HepG2 (cell line): ENCODE results near the gene OTOP2. TPM values are rescaled to one million over a fixed set of nuclear protein-coding genes. Genes with fewer than 3 reads are reported as not detected.

Source experiments
- ASH2L ChIP-seq: fragments of 300-600, 200-600 bp; sonication (generic); IDR thresholded peaks from 2 replicates; pipeline ENCODE4 v1.7.0; 2017; ENCODE audit warnings: low read depth, mild to moderate bottlenecking, moderate library complexity, mixed read lengths, low read length; ENCODE audit not compliant: insufficient read length
- ATF3 ChIP-seq: sonication (generic); formaldehyde crosslinking; IDR thresholded peaks from 2 replicates; pipeline ENCODE4 v1.4.0; 2020; ENCODE audit warnings: missing genetic modification reagents
- IRX3 ChIP-seq: sonication (generic); formaldehyde crosslinking; IDR thresholded peaks from 2 replicates; pipeline ENCODE4 v1.8.1; 2023; ENCODE audit warnings: mild to moderate bottlenecking, low read depth, missing genetic modification reagents, borderline replicate concordance
- KAT8 ChIP-seq: IDR thresholded peaks from 2 replicates; pipeline ENCODE4 v1.6.1; 2016; ENCODE audit warnings: missing genetic modification reagents, missing compliant biosample characterization
- KDM4B ChIP-seq: sonication (generic); formaldehyde crosslinking; IDR thresholded peaks from 2 replicates; pipeline ENCODE4 v1.4.0; 2020; ENCODE audit warnings: missing genetic modification reagents
- MIXL1 ChIP-seq: IDR thresholded peaks from 2 replicates; pipeline ENCODE4 v1.6.1; 2016
- NFE2L2 ChIP-seq: fragments of 150-350 bp; IDR thresholded peaks from 2 replicates; pipeline ENCODE4 v1.6.1; 2014; ENCODE audit warnings: low read length
- POGZ ChIP-seq: sonication (generic); formaldehyde crosslinking; IDR thresholded peaks from 2 replicates; pipeline ENCODE4 v1.4.0; 2020; ENCODE audit warnings: mild to moderate bottlenecking, missing genetic modification reagents
- RXRA ChIP-seq: sonication (generic); formaldehyde crosslinking; IDR thresholded peaks from 2 replicates; pipeline ENCODE4 v1.5.1; 2020; ENCODE audit warnings: missing genetic modification reagents
- SIN3A ChIP-seq: IDR thresholded peaks from 2 replicates; pipeline ENCODE4 v1.6.1; 2011; ENCODE audit warnings: low read depth, mild to moderate bottlenecking, control low read depth, low read length, borderline replicate concordance
- SYNCRIP ChIP-seq: fragments of 200-400 bp; formaldehyde crosslinking; IDR thresholded peaks from 2 replicates; pipeline ENCODE4 v1.6.1; 2018; ENCODE audit warnings: mild to moderate bottlenecking, low read depth, low read length; ENCODE audit not compliant: insufficient read depth
- TP53 ChIP-seq: sonication (generic); formaldehyde crosslinking; conservative IDR thresholded peaks from 2 replicates; pipeline ENCODE4 v1.4.0; 2020; ENCODE audit warnings: missing genetic modification reagents
- USF2 ChIP-seq, 2 experiments: sonication (generic) in 1 of 2; formaldehyde crosslinking in 1 of 2; IDR thresholded peaks; 2 replicates each; pipeline versions ENCODE4 v1.5.1 to v1.6.1; 2011 to 2020; ENCODE audit warnings: borderline replicate concordance in 1 of 2, low read depth in 1 of 2, low read length in 1 of 2, mild to moderate bottlenecking in 1 of 2, missing genetic modification reagents in 1 of 2, moderate library complexity in 1 of 2
- YEATS4 ChIP-seq: sonication (generic); formaldehyde crosslinking; IDR thresholded peaks from 2 replicates; pipeline ENCODE4 v1.4.0; 2020; ENCODE audit warnings: missing genetic modification reagents, borderline replicate concordance
- ZBTB37 ChIP-seq: sonication (generic); formaldehyde crosslinking; IDR thresholded peaks from 2 replicates; pipeline ENCODE4 v1.4.0; 2020; ENCODE audit warnings: mild to moderate bottlenecking, missing genetic modification reagents
- ZKSCAN1 ChIP-seq: fragments of 150-350 bp; IDR thresholded peaks from 2 replicates; pipeline ENCODE4 v1.6.1; 2014; ENCODE audit warnings: low read length
- ZNF275 ChIP-seq: sonication (generic); formaldehyde crosslinking; IDR thresholded peaks from 2 replicates; pipeline ENCODE4 v1.8.0; 2022; ENCODE audit warnings: missing genetic modification reagents, mild to moderate bottlenecking, inconsistent platforms, borderline replicate concordance
- ZNF337 ChIP-seq: sonication (generic); formaldehyde crosslinking; IDR thresholded peaks from 2 replicates; pipeline ENCODE4 v1.5.1; 2020; ENCODE audit warnings: missing genetic modification reagents, low read depth, mild to moderate bottlenecking, borderline replicate concordance
- ZNF879 ChIP-seq: sonication (generic); formaldehyde crosslinking; IDR thresholded peaks from 2 replicates; pipeline ENCODE4 v1.8.1; 2023; ENCODE audit warnings: missing genetic modification reagents
- polyA plus RNA-seq, 8 experiments: library from polyadenylated mRNA; depleted of rRNA in 3 of 8; stranded (reverse) in 7 of 8; unstranded in 1 of 8; fragments of >200 nt; fragmentation: Illumina TruSeq in 4 of 8; extraction: Trizol in 4 of 8; gene quantifications; 2 replicates each; pipeline versions ENCODE4 v1.2.1 to v1.2.3, GENCODE V29; 2011 to 2016; ENCODE audit warnings: low read depth in 4 of 8, missing spikeins in 1 of 8, mixed read lengths in 1 of 8; ENCODE audit not compliant: insufficient read depth in 1 of 8
- total RNA-seq, 5 experiments: library from RNA; depleted of rRNA; stranded (reverse); fragments of >200 nt; fragmentation: Illumina TruSeq; extraction: Trizol; gene quantifications; 2 replicates each; pipeline ENCODE4 v1.2.3, GENCODE V29; 2016; ENCODE audit warnings: low read depth in 1 of 5
- TF ChIP-seq, protein P1 (sequence below): sonication (generic); formaldehyde crosslinking; IDR thresholded peaks from 2 replicates; pipeline ENCODE4 v1.9.0; 2021; ENCODE audit warnings: missing genetic modification reagents, mild to moderate bottlenecking, borderline replicate concordance
- TF ChIP-seq, protein P2 (sequence below): sonication (generic); formaldehyde crosslinking; IDR thresholded peaks from 2 replicates; pipeline ENCODE4 v1.5.0; 2020; ENCODE audit warnings: missing genetic modification reagents

OTOP2 gene
- total and polyA plus RNA-seq, 2 of the 13 experiments (the other 11 are each of a cell fraction or from before 2014, with no cell fraction given), result not detected

DNA sequence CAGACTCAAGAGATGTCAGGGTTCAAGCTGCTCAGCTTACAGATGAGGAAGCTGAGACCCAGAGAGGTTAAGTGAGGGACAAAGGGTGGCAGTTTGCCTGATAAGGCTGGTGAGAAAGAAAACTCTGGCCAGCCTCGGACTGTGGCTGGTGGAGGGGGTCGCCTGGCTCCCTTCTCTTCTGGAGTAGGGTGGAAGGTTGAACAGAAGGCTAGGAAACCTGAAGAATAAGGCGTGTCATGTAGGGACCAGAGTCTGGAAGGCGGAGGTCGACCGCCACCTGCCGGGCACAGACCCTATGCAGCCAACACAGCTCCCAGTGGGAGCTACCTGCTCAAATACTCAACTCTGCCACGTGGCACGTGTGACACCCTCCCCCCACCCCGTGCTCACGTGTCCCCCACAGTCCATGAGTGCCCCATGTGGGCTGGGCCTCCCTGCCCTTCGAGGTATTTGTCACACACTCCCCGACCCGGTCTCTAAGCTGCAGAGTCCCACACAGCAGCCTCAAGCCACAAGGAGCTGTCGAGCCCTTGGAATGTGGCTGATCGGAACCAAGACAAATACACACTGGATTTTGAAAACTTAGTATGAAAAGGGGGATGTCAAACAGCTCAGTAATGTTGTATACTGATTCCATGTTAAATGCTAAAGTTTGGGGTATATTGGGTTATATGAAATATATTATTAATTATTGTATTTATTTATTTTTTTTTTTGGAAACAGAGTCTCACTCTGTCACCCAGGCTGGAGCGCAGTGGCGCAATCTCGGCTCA lies 36.7 kb downstream of the OTOP2 start (continued):
- TF ChIP-seq USF2 (IDR thresholded peaks at IDR 0.05; ENCODE audit: low read depth, low read length), result peak; percentile 93
- peak; percentile 82; the same call in 1 of the 2 replicates for TF ChIP-seq USF2 (CRISPR knock-in tag; IDR thresholded peaks at IDR 0.05; ENCODE audit: borderline replicate concordance)
- no peak for TF ChIP-seq ZBTB37
- TF ChIP-seq ATF3, result no peak
- no peak for TF ChIP-seq SYNCRIP
- no peak for TF ChIP-seq TP53 (CRISPR knock-in tag)
- TF ChIP-seq ASH2L, result no peak
- 0 out of 2 replicates have a peak, but pooled peaks have one; percentile 65 for TF ChIP-seq KDM4B (CRISPR knock-in tag)
- TF ChIP-seq, protein P1, sequence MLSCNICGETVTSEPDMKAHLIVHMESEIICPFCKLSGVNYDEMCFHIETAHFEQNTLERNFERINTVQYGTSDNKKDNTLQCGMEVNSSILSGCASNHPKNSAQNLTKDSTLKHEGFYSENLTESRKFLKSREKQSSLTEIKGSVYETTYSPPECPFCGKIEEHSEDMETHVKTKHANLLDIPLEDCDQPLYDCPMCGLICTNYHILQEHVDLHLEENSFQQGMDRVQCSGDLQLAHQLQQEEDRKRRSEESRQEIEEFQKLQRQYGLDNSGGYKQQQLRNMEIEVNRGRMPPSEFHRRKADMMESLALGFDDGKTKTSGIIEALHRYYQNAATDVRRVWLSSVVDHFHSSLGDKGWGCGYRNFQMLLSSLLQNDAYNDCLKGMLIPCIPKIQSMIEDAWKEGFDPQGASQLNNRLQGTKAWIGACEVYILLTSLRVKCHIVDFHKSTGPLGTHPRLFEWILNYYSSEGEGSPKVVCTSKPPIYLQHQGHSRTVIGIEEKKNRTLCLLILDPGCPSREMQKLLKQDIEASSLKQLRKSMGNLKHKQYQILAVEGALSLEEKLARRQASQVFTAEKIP, result no peak
- 0 out of 2 replicates have a peak, but pooled peaks have one; percentile 25 for TF ChIP-seq MIXL1 (CRISPR knock-in tag)
- TF ChIP-seq ZNF879 (CRISPR knock-in tag), result no peak
- TF ChIP-seq IRX3 (CRISPR knock-in tag), result peak; percentile 42; the same call in 1 of the 2 replicates
- peak; percentile 79 for TF ChIP-seq RXRA
- no peak for TF ChIP-seq SIN3A
- TF ChIP-seq ZNF275, result no peak; the same call in 1 of the 2 replicates
- TF ChIP-seq, protein P2, sequence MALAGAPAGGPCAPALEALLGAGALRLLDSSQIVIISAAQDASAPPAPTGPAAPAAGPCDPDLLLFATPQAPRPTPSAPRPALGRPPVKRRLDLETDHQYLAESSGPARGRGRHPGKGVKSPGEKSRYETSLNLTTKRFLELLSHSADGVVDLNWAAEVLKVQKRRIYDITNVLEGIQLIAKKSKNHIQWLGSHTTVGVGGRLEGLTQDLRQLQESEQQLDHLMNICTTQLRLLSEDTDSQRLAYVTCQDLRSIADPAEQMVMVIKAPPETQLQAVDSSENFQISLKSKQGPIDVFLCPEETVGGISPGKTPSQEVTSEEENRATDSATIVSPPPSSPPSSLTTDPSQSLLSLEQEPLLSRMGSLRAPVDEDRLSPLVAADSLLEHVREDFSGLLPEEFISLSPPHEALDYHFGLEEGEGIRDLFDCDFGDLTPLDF (CRISPR knock-in tag), result no peak
- TF ChIP-seq KAT8 (CRISPR knock-in tag), result peak; percentile 70; the same call in 1 of the 2 replicates
- peak; percentile 76; the same call in 1 of the 2 replicates for TF ChIP-seq YEATS4
- TF ChIP-seq NFE2L2, result no peak
- TF ChIP-seq ZKSCAN1, result no peak; the same call in 1 of the 2 replicates
- TF ChIP-seq POGZ (CRISPR knock-in tag), result no peak
- TF ChIP-seq ZNF337 (CRISPR knock-in tag), result no peak; the same call in 1 of the 2 replicates
